Measurements from ENCODE around the gene EYA2.

Gene EYA2

GRCh38 chr20:47054506-47054905 is 159.9 kb downstream of the EYA2 start:
- no peak overlapping the region for H3K27ac ChIP-seq

GRCh38 chr20:47054945-47055344 is 160.3 kb downstream of the EYA2 start:
- H3K27ac ChIP-seq: no peak overlapping the region
- DNase-seq (ENCODE audit: low read depth, low spot score): no peak

More at GRCh38 chr20:47054506-47054905, 159.9 kb downstream of the EYA2 start:
- no peak for DNase-seq (ENCODE audit: low read depth, low spot score)

GRCh38 chr20:47055699-47056369 is 161.2 kb downstream of the EYA2 start:
- DNase-seq (ENCODE audit: low read depth, low spot score): no peak
- H3K27ac ChIP-seq: no peak overlapping the region

- no peak overlapping the region for H3K27ac ChIP-seq
- no peak for DNase-seq (ENCODE audit: low read depth, low spot score)
These were observed 163.0 kb downstream of the EYA2 start for GRCh38 chr20:47057661-47058060.

GRCh38 chr20:47058236-47058635 is 163.6 kb downstream of the EYA2 start:
- no peak overlapping the region for H3K27ac ChIP-seq
- no peak for DNase-seq (ENCODE audit: low read depth, low spot score)

GRCh38 chr20:47059536-47059935 is 164.9 kb downstream of the EYA2 start:
- no peak for DNase-seq (ENCODE audit: low read depth, low spot score)
- no peak overlapping the region for H3K27ac ChIP-seq

GRCh38 chr20:47061549-47061948 is 166.9 kb downstream of the EYA2 start:
- no peak overlapping the region for H3K27ac ChIP-seq
- no peak for DNase-seq (ENCODE audit: low read depth, low spot score)

GRCh38 chr20:47062226-47062890 is 167.7 kb downstream of the EYA2 start:
- H3K27ac ChIP-seq: no peak overlapping the region
- DNase-seq (ENCODE audit: low read depth, low spot score): no peak

GRCh38 chr20:47063407-47063806 is 168.8 kb downstream of the EYA2 start:
- DNase-seq (ENCODE audit: low read depth, low spot score): no peak
- H3K27ac ChIP-seq: no peak overlapping the region

GRCh38 chr20:47063808-47064207 is 169.2 kb downstream of the EYA2 start:
- no peak overlapping the region for H3K27ac ChIP-seq
- DNase-seq (ENCODE audit: low read depth, low spot score): no peak

GRCh38 chr20:47066484-47067270 is 172.0 kb downstream of the EYA2 start:
- no peak for DNase-seq (ENCODE audit: low read depth, low spot score)
- no peak overlapping the region for H3K27ac ChIP-seq

GRCh38 chr20:47067776-47068175 is 173.1 kb downstream of the EYA2 start:
- H3K27ac ChIP-seq: no peak overlapping the region
- no peak for DNase-seq (ENCODE audit: low read depth, low spot score)

GRCh38 chr20:47070176-47070575 is 175.5 kb downstream of the EYA2 start:
- H3K27ac ChIP-seq: no peak overlapping the region
- no peak for DNase-seq (ENCODE audit: low read depth, low spot score)

GRCh38 chr20:47071646-47072185 is 177.1 kb downstream of the EYA2 start:
- no peak for DNase-seq (ENCODE audit: low read depth, low spot score)

GRCh38 chr20:47073766-47074475 is 179.3 kb downstream of the EYA2 start:
- no peak overlapping the region for H3K27ac ChIP-seq
- DNase-seq (ENCODE audit: low read depth, low spot score): no peak

More at GRCh38 chr20:47071646-47072185, 177.1 kb downstream of the EYA2 start:
- H3K27ac ChIP-seq: no peak overlapping the region

- no peak for DNase-seq (ENCODE audit: low read depth, low spot score)
- no peak overlapping the region for H3K27ac ChIP-seq
These were observed 180.6 kb downstream of the EYA2 start for GRCh38 chr20:47075263-47075662.

- no peak for DNase-seq (ENCODE audit: low read depth, low spot score)
- H3K27ac ChIP-seq: no peak overlapping the region
These were observed 184.4 kb downstream of the EYA2 start for GRCh38 chr20:47079047-47079446.

- DNase-seq (ENCODE audit: low read depth, low spot score): no peak
- no peak overlapping the region for H3K27ac ChIP-seq
These were observed 185.7 kb downstream of the EYA2 start for GRCh38 chr20:47080365-47080764.

GRCh38 chr20:47086316-47086715 is 191.7 kb downstream of the EYA2 start:
- no peak for DNase-seq (ENCODE audit: low read depth, low spot score)
- H3K27ac ChIP-seq: no peak overlapping the region

- DNase-seq (ENCODE audit: low read depth, low spot score): no peak
- H3K27ac ChIP-seq: no peak overlapping the region
These were observed 193.7 kb downstream of the EYA2 start for GRCh38 chr20:47088335-47088734.
